SK-N-MC (cell line): ENCODE results near the gene IGF2R.

Experiments used
- DNase-seq: peaks from one replicate; pipeline ENCODE4 v3.0.0-alpha.2; 2011; ENCODE audit warnings: low read depth, low spot score
- H3K27ac ChIP-seq: fragments of 200-600 bp; sonication (generic); 2 replicates; pipeline ENCODE4 v1.5.1; 2016; ENCODE audit warnings: mixed run types
- H3K36me3 ChIP-seq: fragments of 200-600 bp; sonication (generic); 2 replicates; pipeline ENCODE4 v1.6.1; 2017; ENCODE audit warnings: antibody characterized with exemption, low read length, mixed read lengths; ENCODE audit not compliant: insufficient read depth
- H3K4me3 ChIP-seq: fragments of 200-600 bp; sonication (generic); 2 replicates; pipeline ENCODE4 v1.5.1; 2016
- H3K9ac ChIP-seq: fragments of 200-600 bp; sonication (generic); 2 replicates; pipeline ENCODE4 v1.8.0; 2017; ENCODE audit warnings: mixed run types, mixed read lengths; ENCODE audit not compliant: insufficient read length
- H3K9me3 ChIP-seq: fragments of 200-600 bp; sonication (generic); 2 replicates; pipeline ENCODE4 v1.6.1; 2017; ENCODE audit warnings: low read depth, mild to moderate bottlenecking, antibody characterized with exemption, low read length, moderate library complexity, mixed read lengths
- EZH2 ChIP-seq: fragments of 200-600 bp; sonication (generic); IDR thresholded peaks from one replicate; pipeline ENCODE4 v1.6.1; 2017; ENCODE audit warnings: antibody characterized with exemption
- FOXP2 ChIP-seq: optimal IDR thresholded peaks from 2 replicates; pipeline ENCODE3; 2011; ENCODE audit warnings: mild to moderate bottlenecking, moderate library complexity; ENCODE audit not compliant: insufficient read depth; ENCODE audit errors: extremely low read length, control extremely low read depth
- POLR2AphosphoS5 ChIP-seq: IDR thresholded peaks from 2 replicates; pipeline ENCODE4 v1.6.1; 2012; ENCODE audit warnings: mild to moderate bottlenecking, low read depth, low read length, borderline replicate concordance

Gene IGF2R

GRCh38 chr6:159969204-159969912, 476 bp downstream of the IGF2R start:
- Histone ChIP-seq H3K4me3 (peak overlapping the region; percentile 94), H3K27ac (no peak overlapping the region), H3K36me3 (no peaks in the 10 kb centered on the region), H3K9ac (peak overlapping the region; percentile 84), H3K9me3 (no peaks in the 10 kb centered on the region)
- DNase-seq, result no peak
- TF ChIP-seq FOXP2, result no peak
- no peak for TF ChIP-seq EZH2
- TF ChIP-seq POLR2AphosphoS5, result no peak

- TF ChIP-seq EZH2 (no peak), FOXP2 (no peak), POLR2AphosphoS5 (no peak)
- no peak overlapping the region for H3K27ac ChIP-seq
- DNase-seq, result no peak
Observed at GRCh38 chr6:159969921-159970320, 1.0 kb downstream of the IGF2R start.

GRCh38 chr6:159970659-159971063, 1.8 kb downstream of the IGF2R start:
- no peak for DNase-seq
- peak overlapping the region; percentile 94 for H3K4me3 ChIP-seq
- no peaks in the 10 kb centered on the region for H3K36me3 ChIP-seq
- H3K27ac ChIP-seq, result no peak overlapping the region
- TF ChIP-seq EZH2 (no peak), POLR2AphosphoS5 (no peak), FOXP2 (no peak)
- H3K9me3 ChIP-seq, result no peaks in the 10 kb centered on the region
- peak overlapping the region; percentile 84 for H3K9ac ChIP-seq

More at GRCh38 chr6:159969921-159970320, 1.0 kb downstream of the IGF2R start:
- no peaks in the 10 kb centered on the region for H3K9me3 ChIP-seq
- H3K9ac ChIP-seq, result peak overlapping the region; percentile 84
- no peaks in the 10 kb centered on the region for H3K36me3 ChIP-seq
- peak overlapping the region; percentile 94 for H3K4me3 ChIP-seq

GRCh38 chr6:159971341-159972178, 2.7 kb downstream of the IGF2R start:
- no peak for DNase-seq
- Histone ChIP-seq H3K4me3 (no peak overlapping the region), H3K9me3 (no peaks in the 10 kb centered on the region), H3K27ac (no peak overlapping the region), H3K9ac (no peak overlapping the region), H3K36me3 (no peaks in the 10 kb centered on the region)
- no peak for TF ChIP-seq FOXP2
- TF ChIP-seq EZH2, result no peak
- no peak for TF ChIP-seq POLR2AphosphoS5

GRCh38 chr6:159972506-159973268, 3.8 kb downstream of the IGF2R start:
- Histone ChIP-seq H3K27ac (peak overlapping the region; percentile 38; the same call in 1 of the 2 replicates), H3K4me3 (no peak overlapping the region), H3K9ac (no peak overlapping the region), H3K9me3 (no peaks in the 10 kb centered on the region), H3K36me3 (no peaks in the 10 kb centered on the region)
- TF ChIP-seq POLR2AphosphoS5, result no peak
- no peak for TF ChIP-seq FOXP2
- TF ChIP-seq EZH2, result no peak
- no peak for DNase-seq

GRCh38 chr6:159973406-159973805, 4.5 kb downstream of the IGF2R start:
- TF ChIP-seq EZH2 (no peak), FOXP2 (no peak), POLR2AphosphoS5 (no peak)
- no peak overlapping the region for H3K9ac ChIP-seq
- H3K9me3 ChIP-seq, result no peaks in the 10 kb centered on the region
- no peaks in the 10 kb centered on the region for H3K36me3 ChIP-seq
- 0 out of 2 replicates have a peak overlapping the region, but pooled peaks have one; percentile 31 for H3K4me3 ChIP-seq
- peak overlapping the region; percentile 38; the same call in 1 of the 2 replicates for H3K27ac ChIP-seq
- DNase-seq, result peak; percentile 30

- Histone ChIP-seq H3K36me3 (no peaks in the 10 kb centered on the region), H3K9me3 (no peaks in the 10 kb centered on the region), H3K27ac (0 out of 2 replicates have a peak overlapping the region, but pooled peaks have one; percentile 38), H3K9ac (no peak overlapping the region), H3K4me3 (no peak overlapping the region)
- DNase-seq, result no peak
- TF ChIP-seq EZH2 (no peak), POLR2AphosphoS5 (no peak), FOXP2 (no peak)
Observed at GRCh38 chr6:159973951-159974350, 5.1 kb downstream of the IGF2R start.
